Endodermal cell (in vitro differentiated cells): Measurements from ENCODE around the gene GNAO1. TPM values are rescaled to one million over a fixed set of nuclear protein-coding genes. Genes with fewer than 3 reads are reported as not detected.
"Not testable (repeated sequence)": the region's sequence is repeated elsewhere in the genome, so short reads cannot be mapped to it uniquely, and the experiment has no call there.

Source experiments
- DNase-seq: peaks from one replicate; pipeline ENCODE4 v3.0.0-alpha.2; 2017
- H3K27ac ChIP-seq: 2 replicates; pipeline ENCODE4 v1.5.1; 2013; ENCODE audit warnings: mild to moderate bottlenecking, low read depth, low read length, moderate library complexity
- H3K27me3 ChIP-seq: 2 replicates; pipeline ENCODE4 v1.6.1; 2013; ENCODE audit warnings: mild to moderate bottlenecking, low read length, moderate library complexity; ENCODE audit not compliant: insufficient read depth, control insufficient read depth, poor library complexity, severe bottlenecking
- H3K36me3 ChIP-seq: 2 replicates; pipeline ENCODE4 v1.7.0; 2013; ENCODE audit warnings: mild to moderate bottlenecking, low read length, moderate library complexity; ENCODE audit not compliant: control insufficient read depth, insufficient read depth
- H3K4me1 ChIP-seq: one replicate; pipeline ENCODE4 v1.7.0; 2013; ENCODE audit warnings: low read length; ENCODE audit not compliant: control insufficient read depth, insufficient read depth
- H3K4me3 ChIP-seq: 2 replicates; pipeline ENCODE4 v1.5.1; 2013; ENCODE audit warnings: mild to moderate bottlenecking, low read length, moderate library complexity
- H3K9ac ChIP-seq: 2 replicates; pipeline ENCODE4 v1.6.1; 2013; ENCODE audit warnings: mild to moderate bottlenecking, low read length, moderate library complexity; ENCODE audit not compliant: poor library complexity, severe bottlenecking; ENCODE audit errors: extremely low read depth
- H3K9me3 ChIP-seq: 2 replicates; pipeline ENCODE4 v1.6.1; 2013; ENCODE audit warnings: mild to moderate bottlenecking, low read length, moderate library complexity; ENCODE audit not compliant: control insufficient read depth
- H3K27ac Mint-ChIP-seq: 2 replicates; pipeline ENCODE4 v1.8.0; 2020; ENCODE audit warnings: mixed read lengths
- H3K27me3 Mint-ChIP-seq: 2 replicates; pipeline ENCODE4 v1.8.0; 2021; ENCODE audit warnings: mild to moderate bottlenecking, mixed read lengths; ENCODE audit not compliant: insufficient read depth
- H3K36me3 Mint-ChIP-seq: 2 replicates; pipeline ENCODE4 v1.8.0; 2020; ENCODE audit warnings: low read depth, mixed read lengths
- H3K4me1 Mint-ChIP-seq: 2 replicates; pipeline ENCODE4 v1.8.0; 2020; ENCODE audit warnings: mixed read lengths
- H3K4me3 Mint-ChIP-seq: 2 replicates; pipeline ENCODE4 v1.8.0; 2020; ENCODE audit warnings: mild to moderate bottlenecking, moderate library complexity, mixed read lengths
- H3K9me3 Mint-ChIP-seq: 2 replicates; pipeline ENCODE4 v1.8.0; 2020; ENCODE audit warnings: mild to moderate bottlenecking, mixed read lengths
- WGBS, 2 experiments: methylation state at CpG; one replicate each; pipeline versions ENCODE4 v1.1.5 to v1.1.7; 2013; ENCODE audit warnings: missing lambda C conversion rate in 2 of 2, mixed read lengths in 1 of 2; ENCODE audit not compliant: insufficient coverage in 1 of 2, insufficient read length in 1 of 2; 5-methylcytosine and 5-hydroxymethylcytosine counted together
- total RNA-seq, 2 donors: library from RNA; stranded (reverse); fragmentation: NEBNext Ultra II Directional in 1 of 2; extraction: Animal tissue kit (Norgen Biotek cat#: 25700) in 1 of 2; gene quantifications; 2 replicates in 1 of 2; 3 replicates in 1 of 2; pipeline ENCODE4 v1.2.1, GENCODE V29; 2021
- TF ChIP-seq, protein P1 (sequence below): fragments of 200-600 bp; sonication (generic); conservative IDR thresholded peaks from 2 replicates; pipeline ENCODE4 v1.5.0; 2021; ENCODE audit warnings: antibody characterized with exemption, mild to moderate bottlenecking

GNAO1 gene
- total RNA-seq, 2 donors from 2014 or later, result 2.7 to 7.1 TPM

DNA sequence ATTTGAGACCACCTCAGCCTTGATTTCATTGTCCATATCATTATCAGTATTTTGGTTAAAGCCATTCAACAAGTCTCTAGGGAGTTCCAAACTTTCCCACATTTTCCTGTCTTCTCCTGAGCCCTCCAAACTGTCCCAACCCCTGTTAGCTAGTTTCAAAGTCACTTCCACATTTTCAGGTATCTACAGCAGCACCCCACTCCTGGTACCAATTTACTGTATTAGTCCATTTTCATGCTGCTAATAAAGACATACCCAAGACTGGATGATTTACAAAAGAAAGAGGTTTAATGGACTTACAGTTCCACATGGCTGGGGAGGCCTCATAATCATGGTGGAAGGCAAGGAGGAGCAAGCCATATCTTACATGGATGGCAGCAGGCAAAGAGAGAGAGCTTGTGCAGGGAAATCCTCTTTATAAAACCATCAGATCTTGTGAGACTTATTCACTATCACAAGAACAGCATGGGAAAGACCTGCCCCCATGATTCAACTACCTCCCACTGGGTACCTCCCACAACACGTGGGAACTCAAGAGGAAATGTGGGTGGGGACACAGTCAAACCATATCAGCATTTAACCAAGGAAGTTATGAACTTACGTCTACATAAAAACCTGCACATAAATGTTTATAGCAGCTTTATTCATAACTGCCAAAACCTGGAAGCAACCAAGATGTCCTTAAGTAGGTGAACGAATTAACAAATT lies 189.6 kb downstream of the GNAO1 start:
- not testable (repeated sequence) for H3K27ac ChIP-seq, H3K4me3 Mint-ChIP-seq, H3K27ac Mint-ChIP-seq, H3K27me3 Mint-ChIP-seq, H3K4me1 ChIP-seq, H3K27me3 ChIP-seq, DNase-seq, H3K4me1 Mint-ChIP-seq, H3K9ac ChIP-seq
- Histone ChIP-seq H3K4me3 (peak overlapping the region; percentile 54), H3K36me3 (peaks cover 76% of the 10 kb centered on the region), H3K9me3 (peaks cover 53% of the 10 kb centered on the region)
- peaks cover 49% of the 10 kb centered on the region for H3K9me3 Mint-ChIP-seq
- H3K36me3 Mint-ChIP-seq, result peaks cover 86% of the 10 kb centered on the region
- WGBS, 2 experiments, result 94% methylated on average over 3 of the region's 3 CpGs; no CpG with 5 or more reads in 1 of the 2 experiments

DNA sequence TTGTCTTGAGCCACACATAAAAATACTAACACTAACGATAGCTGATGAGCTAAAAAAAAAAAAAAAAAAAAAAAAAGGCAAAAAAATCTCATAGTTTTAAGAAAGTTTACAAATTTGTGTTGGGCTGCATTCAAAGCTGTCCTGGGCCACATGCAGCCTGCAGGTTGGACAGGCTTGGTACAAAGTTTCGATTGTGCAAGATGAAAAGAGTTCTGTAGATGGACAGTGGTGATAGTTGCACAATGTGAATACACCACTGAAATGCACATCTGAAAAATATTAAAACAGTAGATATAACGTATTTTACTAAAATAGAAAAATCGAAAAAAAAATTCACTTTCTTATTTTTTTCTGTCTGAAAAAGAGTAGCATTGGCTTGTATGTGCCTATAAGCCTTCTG lies 191.2 kb downstream of the GNAO1 start:
- no peak overlapping the region for H3K4me3 Mint-ChIP-seq
- DNase-seq, result no peak
- no peak overlapping the region for H3K27ac ChIP-seq
- no peak overlapping the region for H3K27ac Mint-ChIP-seq
- peaks cover 89% of the 10 kb centered on the region for H3K36me3 ChIP-seq
- H3K36me3 Mint-ChIP-seq, result peaks cover 93% of the 10 kb centered on the region
- H3K27me3 ChIP-seq, result no peaks in the 10 kb centered on the region
- H3K4me1 Mint-ChIP-seq, result no peaks in the 10 kb centered on the region
- H3K27me3 Mint-ChIP-seq, result no peaks in the 10 kb centered on the region
- H3K9me3 ChIP-seq, result peaks cover 53% of the 10 kb centered on the region
- WGBS, 2 experiments, result 83 to 100% methylated on average over 2 to 3 of the region's 4 CpGs
- H3K9me3 Mint-ChIP-seq, result peaks cover 49% of the 10 kb centered on the region
- no peak overlapping the region for H3K9ac ChIP-seq
- no peak overlapping the region for H3K4me3 ChIP-seq
- H3K4me1 ChIP-seq, result no peaks in the 10 kb centered on the region
- TF ChIP-seq, protein P1, sequence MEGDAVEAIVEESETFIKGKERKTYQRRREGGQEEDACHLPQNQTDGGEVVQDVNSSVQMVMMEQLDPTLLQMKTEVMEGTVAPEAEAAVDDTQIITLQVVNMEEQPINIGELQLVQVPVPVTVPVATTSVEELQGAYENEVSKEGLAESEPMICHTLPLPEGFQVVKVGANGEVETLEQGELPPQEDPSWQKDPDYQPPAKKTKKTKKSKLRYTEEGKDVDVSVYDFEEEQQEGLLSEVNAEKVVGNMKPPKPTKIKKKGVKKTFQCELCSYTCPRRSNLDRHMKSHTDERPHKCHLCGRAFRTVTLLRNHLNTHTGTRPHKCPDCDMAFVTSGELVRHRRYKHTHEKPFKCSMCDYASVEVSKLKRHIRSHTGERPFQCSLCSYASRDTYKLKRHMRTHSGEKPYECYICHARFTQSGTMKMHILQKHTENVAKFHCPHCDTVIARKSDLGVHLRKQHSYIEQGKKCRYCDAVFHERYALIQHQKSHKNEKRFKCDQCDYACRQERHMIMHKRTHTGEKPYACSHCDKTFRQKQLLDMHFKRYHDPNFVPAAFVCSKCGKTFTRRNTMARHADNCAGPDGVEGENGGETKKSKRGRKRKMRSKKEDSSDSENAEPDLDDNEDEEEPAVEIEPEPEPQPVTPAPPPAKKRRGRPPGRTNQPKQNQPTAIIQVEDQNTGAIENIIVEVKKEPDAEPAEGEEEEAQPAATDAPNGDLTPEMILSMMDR, result no peak

DNA sequence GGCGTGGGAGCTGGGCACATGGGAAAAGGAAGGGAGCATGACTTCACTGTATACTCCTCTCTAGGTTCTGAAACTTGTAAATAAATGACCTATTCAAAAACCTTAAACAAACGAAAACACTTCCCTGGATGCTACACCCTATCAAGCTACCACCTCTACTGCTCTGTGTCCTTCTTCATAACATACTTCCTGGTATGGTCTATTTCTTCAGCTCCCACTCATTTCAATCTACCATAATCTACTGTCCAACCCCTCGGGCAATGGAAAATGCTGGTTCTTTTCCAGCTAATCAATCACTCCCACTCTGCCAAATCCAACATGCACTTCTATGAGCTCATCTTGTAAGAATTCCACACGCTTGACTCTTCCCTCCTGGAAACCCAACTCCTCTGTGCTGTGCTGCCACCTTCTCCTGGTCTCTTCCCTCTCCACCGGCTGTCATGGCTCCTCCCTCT lies 191.6 kb downstream of the GNAO1 start:
- TF ChIP-seq, protein P1, result no peak
- no peak overlapping the region for H3K27ac Mint-ChIP-seq
- WGBS, 2 experiments, result 85 to 89% methylated on average over 3 to 5 of the region's 5 CpGs

More for the DNA sequence above, 191.6 kb downstream of the GNAO1 start:
- H3K4me1 ChIP-seq, result no peaks in the 10 kb centered on the region
- H3K9me3 ChIP-seq, result peaks cover 52% of the 10 kb centered on the region
- no peak overlapping the region for H3K27ac ChIP-seq
- Mint-ChIP-seq H3K9me3 (peaks cover 49% of the 10 kb centered on the region), H3K27me3 (no peaks in the 10 kb centered on the region), H3K4me3 (no peak overlapping the region), H3K4me1 (no peaks in the 10 kb centered on the region), H3K36me3 (peaks cover 92% of the 10 kb centered on the region)
- no peak for DNase-seq
- no peaks in the 10 kb centered on the region for H3K27me3 ChIP-seq
- no peak overlapping the region for H3K9ac ChIP-seq
- H3K4me3 ChIP-seq, result no peak overlapping the region
- H3K36me3 ChIP-seq, result peaks cover 94% of the 10 kb centered on the region
